ENCODE results near the gene TSNAXIP1. TPM values are rescaled to one million over a fixed set of nuclear protein-coding genes. Genes with fewer than 3 reads are reported as not detected.

TSNAXIP1 gene
- total RNA-seq, 4 donors from 2014 or later: 0.35 to 7.4 (median 0.94) TPM; not detected in 1

- DNase-seq: no peak
- Histone ChIP-seq H3K4me1 (peaks cover 0 to 4% (median 0%) of the 10 kb centered on the region in 4 donors), H3K9me3 (no peaks in the 10 kb centered on the region), H3K4me3 (no peak overlapping the region), H3K36me3 (no peaks in the 10 kb centered on the region), H3K27ac (no peak overlapping the region), H3K27me3 (no peaks in the 10 kb centered on the region)
- TF ChIP-seq POLR2A (IDR thresholded peaks at IDR 0.05) (no peak), CTCF (IDR thresholded peaks at IDR 0.05) (no peak)
These were observed 27.3 kb upstream of the TSNAXIP1 start for GRCh38 chr16:67779256-67780014.

- Histone ChIP-seq H3K9me3 (no peaks in the 10 kb centered on the region), H3K27ac (no peak overlapping the region), H3K4me3 (no peak overlapping the region), H3K4me1 (peaks cover 0 to 4% (median 0%) of the 10 kb centered on the region in 4 donors), H3K36me3 (no peaks in the 10 kb centered on the region), H3K27me3 (no peaks in the 10 kb centered on the region)
- no peak for DNase-seq
- TF ChIP-seq POLR2A (IDR thresholded peaks at IDR 0.05) (no peak), CTCF (IDR thresholded peaks at IDR 0.05) (no peak)
These were observed 25.7 kb upstream of the TSNAXIP1 start for GRCh38 chr16:67780847-67781564.

DNA sequence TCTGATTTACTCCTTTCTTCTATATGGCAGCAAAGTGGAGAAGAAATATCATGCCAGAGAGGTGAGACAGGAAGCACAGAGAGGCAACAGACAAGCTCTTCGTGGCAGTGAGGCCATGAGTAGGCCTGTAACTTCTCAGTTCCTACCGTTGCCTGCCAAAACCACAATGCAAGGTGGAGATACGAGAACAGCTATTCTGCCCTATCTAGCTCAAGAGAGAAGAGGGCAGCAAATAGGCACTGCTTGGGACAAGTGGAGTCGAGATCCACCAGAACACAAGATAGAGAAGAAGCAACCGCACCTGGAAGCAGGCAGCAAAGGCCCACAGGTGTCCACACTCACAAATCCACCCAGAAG, 25.1 kb upstream of the TSNAXIP1 start:
- H3K4me1 ChIP-seq: peaks cover 0 to 4% (median 0%) of the 10 kb centered on the region in 4 donors
- no peak overlapping the region for H3K4me3 ChIP-seq
- no peaks in the 10 kb centered on the region for H3K36me3 ChIP-seq
- no peak overlapping the region for H3K27ac ChIP-seq
- no peaks in the 10 kb centered on the region for H3K9me3 ChIP-seq
- no peak for DNase-seq
- H3K27me3 ChIP-seq: no peaks in the 10 kb centered on the region
- TF ChIP-seq CTCF (IDR thresholded peaks at IDR 0.05): no peak
- no peak for TF ChIP-seq POLR2A (IDR thresholded peaks at IDR 0.05)

DNA sequence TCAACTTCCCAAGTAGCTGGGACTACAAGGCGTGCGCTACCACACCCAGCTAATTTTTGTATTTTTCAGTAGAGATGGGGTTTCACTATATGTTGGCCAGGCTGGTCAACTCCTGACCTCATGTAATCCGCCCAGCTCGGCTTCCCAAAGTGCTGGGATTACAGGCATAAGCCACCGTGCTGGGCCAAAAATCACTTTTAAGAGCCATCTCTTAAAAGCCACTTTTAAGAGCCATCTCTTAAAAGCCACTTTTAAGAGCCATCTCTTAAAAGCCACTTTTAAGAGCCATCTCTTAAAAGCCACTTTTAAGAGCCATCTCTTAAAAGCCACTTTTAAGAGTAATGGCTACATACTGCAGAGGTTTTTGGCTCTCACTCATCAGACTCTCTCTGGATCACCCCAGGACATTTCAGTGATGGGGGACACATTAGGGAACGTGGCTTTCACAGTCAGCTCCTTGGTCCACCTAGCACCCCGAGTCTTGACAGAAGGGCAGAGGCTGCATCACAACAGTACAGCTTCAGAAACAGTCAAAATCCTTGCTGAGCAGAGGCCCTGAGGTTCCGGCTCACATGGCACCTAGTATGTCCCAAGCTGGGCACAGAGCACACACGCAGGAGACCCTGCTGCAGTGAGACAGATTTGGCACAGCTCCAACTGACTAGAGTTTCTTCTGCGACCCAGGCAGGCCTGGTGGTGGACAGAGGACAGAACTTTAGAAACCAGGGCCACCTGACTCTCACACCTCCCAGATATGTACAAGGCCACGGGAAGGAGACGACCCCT, 23.9 kb upstream of the TSNAXIP1 start:
- H3K4me3 ChIP-seq: no peak overlapping the region
- H3K4me1 ChIP-seq: peaks cover 0 to 4% (median 0%) of the 10 kb centered on the region in 4 donors
- DNase-seq: no peak
- H3K36me3 ChIP-seq: no peaks in the 10 kb centered on the region
- H3K27ac ChIP-seq: no peak overlapping the region
- TF ChIP-seq POLR2A (IDR thresholded peaks at IDR 0.05) (no peak), CTCF (IDR thresholded peaks at IDR 0.05) (no peak)
- H3K9me3 ChIP-seq: no peaks in the 10 kb centered on the region
- no peaks in the 10 kb centered on the region for H3K27me3 ChIP-seq

DNA sequence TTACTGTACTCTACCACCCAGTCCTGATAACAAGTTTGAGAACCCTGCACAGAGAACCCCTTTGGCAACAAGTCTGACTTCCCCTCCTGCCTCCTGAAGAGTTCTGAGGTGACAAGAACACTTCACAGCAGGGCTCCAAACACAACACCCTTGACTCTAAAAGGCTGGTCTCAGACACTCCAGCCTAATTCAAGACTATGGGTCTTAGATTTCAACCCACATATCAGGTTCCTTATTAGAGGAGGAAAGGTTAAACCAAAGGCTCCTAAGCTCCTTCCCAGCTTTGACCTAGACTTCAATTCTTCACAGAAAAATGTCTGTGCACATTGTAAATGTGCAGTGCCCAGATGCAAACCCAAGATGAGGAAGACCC, 23.4 kb upstream of the TSNAXIP1 start:
- Histone ChIP-seq H3K9me3 (no peaks in the 10 kb centered on the region), H3K36me3 (no peaks in the 10 kb centered on the region), H3K4me3 (no peak overlapping the region), H3K4me1 (peaks cover 0 to 4% (median 0%) of the 10 kb centered on the region in 4 donors), H3K27ac (no peak overlapping the region), H3K27me3 (no peaks in the 10 kb centered on the region)
- no peak for DNase-seq
- TF ChIP-seq CTCF (IDR thresholded peaks at IDR 0.05) (no peak), POLR2A (IDR thresholded peaks at IDR 0.05) (no peak)

All from Peyer's patch (tissue), 4 donors.